ENCODE results near the gene GCC1. TPM values are rescaled to one million over a fixed set of nuclear protein-coding genes. Genes with fewer than 3 reads are reported as not detected.

Gene GCC1
- total RNA-seq, 2 donors from 2014 or later, result 14.8 to 15.3 TPM

DNA sequence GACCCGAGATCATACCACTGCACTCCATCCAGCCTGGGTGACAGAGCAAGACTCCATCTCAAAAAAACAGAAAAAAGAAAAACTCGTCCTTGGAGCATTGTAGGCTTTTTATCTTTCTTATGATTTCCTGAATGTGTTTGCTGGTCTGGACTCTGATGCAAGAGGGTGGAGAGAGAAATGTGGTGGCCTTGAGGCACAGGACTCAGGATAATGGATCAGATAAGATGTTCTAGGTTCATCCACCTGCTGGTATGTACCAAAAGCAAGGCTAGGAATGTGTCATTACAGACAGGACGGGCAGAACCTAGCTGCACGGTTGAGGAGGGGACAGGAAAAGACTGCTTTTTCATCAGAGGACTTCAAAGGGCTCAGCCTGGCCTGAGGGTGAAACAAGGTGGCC lies 33.5 kb downstream of the GCC1 start:
- no peak for DNase-seq
- Mint-ChIP-seq H3K27ac (no peak overlapping the region), H3K4me1 (no peaks in the 10 kb centered on the region), H3K9me3 (peaks cover 16% of the 10 kb centered on the region), H3K36me3 (ENCODE audit: low read depth) (no peaks in the 10 kb centered on the region), H3K4me3 (no peak overlapping the region), H3K27me3 (ENCODE audit: insufficient read depth) (peaks cover 27% of the 10 kb centered on the region)
- 82 to 92% methylated on average over 3 to 4 of the region's 4 CpGs for WGBS, 2 experiments (ENCODE audit: insufficient coverage in 1 of 2, insufficient read length in 1 of 2)
- H3K27ac ChIP-seq (ENCODE audit: low read depth, low read length), result no peak overlapping the region
- H3K9ac ChIP-seq (ENCODE audit: extremely low read depth, low read length, poor library complexity, severe bottlenecking), result no peak overlapping the region
- TF ChIP-seq, protein P1, sequence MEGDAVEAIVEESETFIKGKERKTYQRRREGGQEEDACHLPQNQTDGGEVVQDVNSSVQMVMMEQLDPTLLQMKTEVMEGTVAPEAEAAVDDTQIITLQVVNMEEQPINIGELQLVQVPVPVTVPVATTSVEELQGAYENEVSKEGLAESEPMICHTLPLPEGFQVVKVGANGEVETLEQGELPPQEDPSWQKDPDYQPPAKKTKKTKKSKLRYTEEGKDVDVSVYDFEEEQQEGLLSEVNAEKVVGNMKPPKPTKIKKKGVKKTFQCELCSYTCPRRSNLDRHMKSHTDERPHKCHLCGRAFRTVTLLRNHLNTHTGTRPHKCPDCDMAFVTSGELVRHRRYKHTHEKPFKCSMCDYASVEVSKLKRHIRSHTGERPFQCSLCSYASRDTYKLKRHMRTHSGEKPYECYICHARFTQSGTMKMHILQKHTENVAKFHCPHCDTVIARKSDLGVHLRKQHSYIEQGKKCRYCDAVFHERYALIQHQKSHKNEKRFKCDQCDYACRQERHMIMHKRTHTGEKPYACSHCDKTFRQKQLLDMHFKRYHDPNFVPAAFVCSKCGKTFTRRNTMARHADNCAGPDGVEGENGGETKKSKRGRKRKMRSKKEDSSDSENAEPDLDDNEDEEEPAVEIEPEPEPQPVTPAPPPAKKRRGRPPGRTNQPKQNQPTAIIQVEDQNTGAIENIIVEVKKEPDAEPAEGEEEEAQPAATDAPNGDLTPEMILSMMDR (conservative IDR thresholded peaks at IDR 0.05), result no peak
- H3K36me3 ChIP-seq (ENCODE audit: control insufficient read depth, insufficient read depth, low read length), result no peaks in the 10 kb centered on the region
- peaks cover 5% of the 10 kb centered on the region for H3K9me3 ChIP-seq (ENCODE audit: control insufficient read depth, low read length)
- no peak overlapping the region for H3K4me3 ChIP-seq (ENCODE audit: low read length)
- H3K4me1 ChIP-seq (ENCODE audit: control insufficient read depth, insufficient read depth, low read length), result no peaks in the 10 kb centered on the region
- H3K27me3 ChIP-seq (ENCODE audit: control insufficient read depth, insufficient read depth, low read length, poor library complexity, severe bottlenecking), result peaks cover 15% of the 10 kb centered on the region

GRCh38 chr7:127550247-127550646 lies 35.1 kb downstream of the GCC1 start:
- no peaks in the 10 kb centered on the region for H3K4me1 Mint-ChIP-seq
- no peak overlapping the region for H3K27ac Mint-ChIP-seq
- TF ChIP-seq, protein P1 (conservative IDR thresholded peaks at IDR 0.05), result peak; percentile 65
- H3K36me3 ChIP-seq (ENCODE audit: control insufficient read depth, insufficient read depth, low read length), result no peaks in the 10 kb centered on the region
- no peak overlapping the region for H3K9ac ChIP-seq (ENCODE audit: extremely low read depth, low read length, poor library complexity, severe bottlenecking)
- no peaks in the 10 kb centered on the region for H3K36me3 Mint-ChIP-seq (ENCODE audit: low read depth)
- no peak overlapping the region for H3K4me3 Mint-ChIP-seq
- H3K9me3 Mint-ChIP-seq, result peaks cover 33% of the 10 kb centered on the region
- peaks cover 15% of the 10 kb centered on the region for H3K27me3 ChIP-seq (ENCODE audit: control insufficient read depth, insufficient read depth, low read length, poor library complexity, severe bottlenecking)
- no peak overlapping the region for H3K4me3 ChIP-seq (ENCODE audit: low read length)
- H3K27me3 Mint-ChIP-seq (ENCODE audit: insufficient read depth), result peaks cover 23% of the 10 kb centered on the region
- H3K9me3 ChIP-seq (ENCODE audit: control insufficient read depth, low read length), result peaks cover 18% of the 10 kb centered on the region
- WGBS, 2 experiments (ENCODE audit: insufficient coverage in 1 of 2, insufficient read length in 1 of 2), result 67% methylated on average over 1 of the region's 1 CpG; no CpG with 5 or more reads in 1 of the 2 experiments
- no peak for DNase-seq
- H3K4me1 ChIP-seq (ENCODE audit: control insufficient read depth, insufficient read depth, low read length), result no peaks in the 10 kb centered on the region
- no peak overlapping the region for H3K27ac ChIP-seq (ENCODE audit: low read depth, low read length)

DNA sequence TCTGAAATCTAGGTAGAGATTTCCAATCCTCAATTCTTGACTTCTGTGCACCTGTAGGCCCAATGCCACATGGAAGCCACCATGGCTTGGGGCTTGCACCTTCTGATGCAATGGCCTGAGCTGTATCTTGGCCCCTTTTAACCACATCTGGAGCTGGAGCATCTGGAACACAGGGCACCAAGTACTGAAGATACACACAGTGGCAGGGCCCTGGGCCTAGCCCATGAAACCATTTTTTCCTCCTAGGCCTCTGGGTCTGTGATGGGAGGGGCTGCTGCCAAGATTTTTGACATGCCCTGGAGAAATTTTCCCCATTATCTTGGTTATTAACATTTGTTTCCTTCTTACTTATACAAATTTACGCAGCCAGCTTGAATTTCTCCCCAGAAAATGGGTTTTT lies 39.1 kb downstream of the GCC1 start:
- Mint-ChIP-seq H3K36me3 (ENCODE audit: low read depth) (no peaks in the 10 kb centered on the region), H3K4me1 (no peaks in the 10 kb centered on the region)

More for the DNA sequence above, 39.1 kb downstream of the GCC1 start:
- Histone ChIP-seq H3K4me3 (ENCODE audit: low read length) (no peak overlapping the region), H3K27ac (ENCODE audit: low read depth, low read length) (no peak overlapping the region), H3K4me1 (ENCODE audit: control insufficient read depth, insufficient read depth, low read length) (no peaks in the 10 kb centered on the region), H3K36me3 (ENCODE audit: control insufficient read depth, insufficient read depth, low read length) (no peaks in the 10 kb centered on the region), H3K27me3 (ENCODE audit: control insufficient read depth, insufficient read depth, low read length, poor library complexity, severe bottlenecking) (peaks cover 14% of the 10 kb centered on the region), H3K9me3 (ENCODE audit: control insufficient read depth, low read length) (peaks cover 23% of the 10 kb centered on the region), H3K9ac (ENCODE audit: extremely low read depth, low read length, poor library complexity, severe bottlenecking) (no peak overlapping the region)
- no peak for DNase-seq
- H3K27me3 Mint-ChIP-seq (ENCODE audit: insufficient read depth), result peaks cover 29% of the 10 kb centered on the region
- TF ChIP-seq, protein P1 (conservative IDR thresholded peaks at IDR 0.05), result no peak
- WGBS, 2 experiments (ENCODE audit: insufficient coverage in 1 of 2, insufficient read length in 1 of 2), result 83 to 88% methylated on average over 1 of the region's 1 CpG
- no peak overlapping the region for H3K27ac Mint-ChIP-seq
- H3K9me3 Mint-ChIP-seq, result peaks cover 37% of the 10 kb centered on the region
- no peak overlapping the region for H3K4me3 Mint-ChIP-seq

Measured in endodermal cell (in vitro differentiated cells).